ENCODE measurements around the gene DGKG. TPM values are rescaled to one million over a fixed set of nuclear protein-coding genes. Genes with fewer than 3 reads are reported as not detected.

Gene DGKG
- total and polyA plus RNA-seq, 8 donors, result 4.2 to 7.6 (median 5.5) TPM

- Histone ChIP-seq H3K9me3 (no peaks in the 10 kb centered on the region), H3K27ac (no peak overlapping the region), H3K36me3 (peaks cover 0 to 7% of the 10 kb centered on the region in 2 donors), H3K27me3 (no peaks in the 10 kb centered on the region), H3K4me3 (no peak overlapping the region), H3K4me1 (no peaks in the 10 kb centered on the region)
- ATAC-seq (no peak), DNase-seq (no peak)
- no peak for TF ChIP-seq CTCF (IDR thresholded peaks at IDR 0.05)
- intact Hi-C loops (cut with DNase I), result no loop called here
Measured at GRCh38 chr3:186320862-186321568, 41.0 kb downstream of the DGKG start.

GRCh38 chr3:186319945-186320344 lies 42.1 kb downstream of the DGKG start:
- peaks cover 0 to 7% of the 10 kb centered on the region in 2 donors for H3K36me3 ChIP-seq
- H3K27me3 ChIP-seq, result no peaks in the 10 kb centered on the region
- H3K4me3 ChIP-seq, result no peak overlapping the region
- H3K9me3 ChIP-seq, result no peaks in the 10 kb centered on the region
- intact Hi-C loops (cut with DNase I), result no loop called here
- no peak for TF ChIP-seq CTCF (IDR thresholded peaks at IDR 0.05)
- DNase-seq (no peak), ATAC-seq (no peak)
- H3K27ac ChIP-seq, result no peak overlapping the region
- H3K4me1 ChIP-seq, result no peaks in the 10 kb centered on the region

- no peaks in the 10 kb centered on the region for H3K9me3 ChIP-seq
- H3K27me3 ChIP-seq, result no peaks in the 10 kb centered on the region
Measured at GRCh38 chr3:186318135-186318534, 43.9 kb downstream of the DGKG start.

GRCh38 chr3:186317478-186317877 lies 44.6 kb downstream of the DGKG start:
- Histone ChIP-seq H3K27ac (no peak overlapping the region), H3K9me3 (no peaks in the 10 kb centered on the region), H3K4me3 (no peak overlapping the region), H3K36me3 (peaks cover 0 to 7% of the 10 kb centered on the region in 2 donors), H3K4me1 (no peaks in the 10 kb centered on the region), H3K27me3 (no peaks in the 10 kb centered on the region)
- no peak for ATAC-seq
- DNase-seq, result no peak
- no peak for TF ChIP-seq CTCF (IDR thresholded peaks at IDR 0.05)
- intact Hi-C loops (cut with DNase I), result no loop called here

More at GRCh38 chr3:186318135-186318534, 43.9 kb downstream of the DGKG start:
- intact Hi-C loops (cut with DNase I), result no loop called here
- DNase-seq (no peak), ATAC-seq (no peak)
- no peak for TF ChIP-seq CTCF (IDR thresholded peaks at IDR 0.05)
- Histone ChIP-seq H3K4me1 (no peaks in the 10 kb centered on the region), H3K4me3 (no peak overlapping the region), H3K36me3 (peaks cover 0 to 7% of the 10 kb centered on the region in 2 donors), H3K27ac (no peak overlapping the region)

- no peaks in the 10 kb centered on the region for H3K27me3 ChIP-seq
- no peaks in the 10 kb centered on the region for H3K9me3 ChIP-seq
- TF ChIP-seq CTCF (IDR thresholded peaks at IDR 0.05), result no peak
- no peak overlapping the region for H3K4me3 ChIP-seq
- H3K27ac ChIP-seq, result no peak overlapping the region
- no peak for DNase-seq
- intact Hi-C loops (cut with DNase I), result no loop called here
- peaks cover 0 to 7% of the 10 kb centered on the region in 2 donors for H3K36me3 ChIP-seq
- H3K4me1 ChIP-seq, result no peaks in the 10 kb centered on the region
- ATAC-seq, result no peak
Measured at GRCh38 chr3:186316666-186317260, 45.3 kb downstream of the DGKG start.

Data from left lung (tissue), 10 donors.